H9 (cell line): ENCODE measurements around the gene CDH13. TPM values are rescaled to one million over a fixed set of nuclear protein-coding genes. Genes with fewer than 3 reads are reported as not detected.

Experiments
- DNase-seq: peaks from one replicate; pipeline ENCODE4 v3.0.0-alpha.2; 2017
- H2AFZ ChIP-seq: one replicate; pipeline ENCODE4 v1.6.1; 2013; ENCODE audit warnings: mild to moderate bottlenecking, low read length, control low read depth, moderate library complexity
- H2AK5ac ChIP-seq: 2 replicates; pipeline ENCODE4 v1.6.1; 2013; ENCODE audit warnings: low read length, control low read depth, mixed read lengths; ENCODE audit not compliant: insufficient read length
- H2BK120ac ChIP-seq: one replicate; pipeline ENCODE4 v1.6.1; 2013; ENCODE audit warnings: low read depth, mild to moderate bottlenecking, low read length, control low read depth, inconsistent platforms; ENCODE audit not compliant: poor library complexity, severe bottlenecking
- H2BK12ac ChIP-seq: 2 replicates; pipeline ENCODE4 v1.6.1; 2013; ENCODE audit warnings: low read length, control low read depth, mixed read lengths, low read depth; ENCODE audit not compliant: insufficient read length
- H2BK15ac ChIP-seq: 2 replicates; pipeline ENCODE4 v1.6.1; 2013; ENCODE audit warnings: low read depth, low read length, control low read depth
- H2BK20ac ChIP-seq: one replicate; pipeline ENCODE4 v1.6.1; 2013; ENCODE audit warnings: low read depth, mild to moderate bottlenecking, low read length, control low read depth, inconsistent platforms; ENCODE audit not compliant: poor library complexity, severe bottlenecking
- H2BK5ac ChIP-seq: 2 replicates; pipeline ENCODE4 v1.6.1; 2013; ENCODE audit warnings: low read length, control low read depth, mixed read lengths; ENCODE audit not compliant: insufficient read length
- H3K14ac ChIP-seq: 2 replicates; pipeline ENCODE4 v1.6.1; 2013; ENCODE audit warnings: low read length, control low read depth; ENCODE audit not compliant: insufficient read depth
- H3K18ac ChIP-seq: 2 replicates; pipeline ENCODE4 v1.6.1; 2013; ENCODE audit warnings: low read depth, mild to moderate bottlenecking, mixed read lengths, low read length, control low read depth; ENCODE audit not compliant: insufficient read length
- H3K23ac ChIP-seq: 2 replicates; pipeline ENCODE4 v1.6.1; 2013; ENCODE audit warnings: low read length, control low read depth, mixed read lengths, low read depth; ENCODE audit not compliant: insufficient read length
- H3K23me2 ChIP-seq: 2 replicates; pipeline ENCODE4 v1.6.1; 2013; ENCODE audit warnings: low read depth, mild to moderate bottlenecking, mixed read lengths, low read length, control low read depth; ENCODE audit not compliant: insufficient read length, poor library complexity, severe bottlenecking
- H3K27ac ChIP-seq: 2 replicates; pipeline ENCODE4 v1.5.1; 2013; ENCODE audit warnings: low read length, control low read depth, mixed read lengths, low read depth; ENCODE audit not compliant: insufficient read length
- H3K27me3 ChIP-seq: 2 replicates; pipeline ENCODE4 v1.6.1; 2013; ENCODE audit warnings: low read length, control low read depth, inconsistent platforms; ENCODE audit not compliant: insufficient read depth
- H3K4ac ChIP-seq: 2 replicates; pipeline ENCODE4 v1.6.1; 2013; ENCODE audit warnings: low read depth, mild to moderate bottlenecking, control low read depth, inconsistent platforms, low read length, moderate library complexity
- H3K4me1 ChIP-seq: 2 replicates; pipeline ENCODE4 v1.6.1; 2013; ENCODE audit warnings: low read length, control low read depth, inconsistent platforms; ENCODE audit not compliant: insufficient read depth
- H3K4me2 ChIP-seq: 2 replicates; pipeline ENCODE4 v1.6.1; 2013; ENCODE audit warnings: low read length, control low read depth, mixed read lengths; ENCODE audit not compliant: insufficient read length, insufficient read depth
- H3K56ac ChIP-seq: 2 replicates; pipeline ENCODE4 v1.6.1; 2013; ENCODE audit warnings: low read depth, mild to moderate bottlenecking, mixed read lengths, low read length, control low read depth; ENCODE audit not compliant: insufficient read length
- H3K79me1 ChIP-seq: 2 replicates; pipeline ENCODE4 v1.6.1; 2013; ENCODE audit warnings: low read depth, mild to moderate bottlenecking, moderate library complexity, low read length, control low read depth, inconsistent platforms; ENCODE audit not compliant: insufficient read depth, poor library complexity, severe bottlenecking
- H3K79me2 ChIP-seq: 2 replicates; pipeline ENCODE4 v1.6.1; 2013; ENCODE audit warnings: low read length, control low read depth, inconsistent platforms; ENCODE audit not compliant: insufficient read depth
- H3K9ac ChIP-seq: 2 replicates; pipeline ENCODE4 v1.6.1; 2013; ENCODE audit warnings: low read length, control low read depth, mixed read lengths; ENCODE audit not compliant: insufficient read length; ENCODE audit errors: extremely low read depth
- H3K9me3 ChIP-seq: one replicate; pipeline ENCODE4 v1.6.1; 2013; ENCODE audit warnings: low read depth, low read length, inconsistent platforms; ENCODE audit not compliant: control insufficient read depth
- H3T11ph ChIP-seq: one replicate; pipeline ENCODE4 v1.6.1; 2013; ENCODE audit warnings: mild to moderate bottlenecking, low read length, control low read depth, inconsistent platforms
- H4K20me1 ChIP-seq: one replicate; pipeline ENCODE4 v1.6.1; 2013; ENCODE audit not compliant: control insufficient read depth, insufficient read length, insufficient read depth
- H4K5ac ChIP-seq: 2 replicates; pipeline ENCODE4 v1.6.1; 2013; ENCODE audit warnings: low read depth, mild to moderate bottlenecking, mixed read lengths, low read length, control low read depth; ENCODE audit not compliant: insufficient read length
- H4K8ac ChIP-seq: replicated peaks from 2 replicates; pipeline ENCODE4 v1.6.1; 2013; ENCODE audit warnings: low read length, control low read depth, mixed read lengths, low read depth; ENCODE audit not compliant: insufficient read length
- H4K91ac ChIP-seq: 2 replicates; pipeline ENCODE4 v1.6.1; 2013; ENCODE audit warnings: low read depth, mild to moderate bottlenecking, moderate library complexity, mixed read lengths, low read length, control low read depth; ENCODE audit not compliant: insufficient read length
- H3K27ac Mint-ChIP-seq, 3 experiments: 2 replicates in 2 of 3; 3 replicates in 1 of 3; pipeline ENCODE4 v1.8.0; 2020 to 2021; ENCODE audit warnings: mixed read lengths in 3 of 3, mild to moderate bottlenecking in 1 of 3, moderate library complexity in 1 of 3
- H3K27me3 Mint-ChIP-seq: 2 replicates; pipeline ENCODE4 v1.8.0; 2021; ENCODE audit warnings: low read depth, mild to moderate bottlenecking, moderate library complexity, mixed read lengths
- H3K36me3 Mint-ChIP-seq, 3 experiments: 2 replicates in 2 of 3; 3 replicates in 1 of 3; pipeline ENCODE4 v1.8.0; 2020 to 2021; ENCODE audit warnings: low read depth in 3 of 3, mixed read lengths in 3 of 3; ENCODE audit not compliant: insufficient read depth in 1 of 3
- H3K4me1 Mint-ChIP-seq, 2 experiments: 2 replicates each; pipeline ENCODE4 v1.8.0; 2020; ENCODE audit warnings: mixed read lengths in 2 of 2
- H3K4me3 Mint-ChIP-seq, 2 experiments: 2 replicates in 1 of 2; 3 replicates in 1 of 2; pipeline ENCODE4 v1.8.0; 2020 to 2021; ENCODE audit warnings: mild to moderate bottlenecking in 2 of 2, mixed read lengths in 2 of 2, moderate library complexity in 1 of 2
- H3K9me3 Mint-ChIP-seq, 2 experiments: 2 replicates in 1 of 2; 3 replicates in 1 of 2; pipeline ENCODE4 v1.8.0; 2020; ENCODE audit warnings: mild to moderate bottlenecking in 2 of 2, mixed read lengths in 2 of 2, moderate library complexity in 1 of 2
- CTCF ChIP-seq: fragments of 200-600 bp; sonication (generic); conservative IDR thresholded peaks from 3 replicates; pipeline ENCODE4 v1.8.0; 2021; ENCODE audit warnings: antibody characterized with exemption, mild to moderate bottlenecking
- WGBS: extraction: QIAGEN DNeasy Blood & Tissue Kit; methylation state at CpG from one replicate; pipeline ENCODE4 v1.1.7; 2013; ENCODE audit warnings: missing lambda C conversion rate, low lambda C conversion rate, mixed read lengths; ENCODE audit not compliant: insufficient read length; ENCODE audit errors: extremely low coverage; 5-methylcytosine and 5-hydroxymethylcytosine counted together
- total RNA-seq: library from RNA; stranded (reverse); gene quantifications from 2 replicates; pipeline ENCODE4 v1.2.1, GENCODE V29; 2021

Gene CDH13
- total RNA-seq, 1 experiment from 2014 or later, result 1.5 TPM

- H3K9me3 ChIP-seq, result peaks cover 5% of the 10 kb centered on the region
- H3K4ac ChIP-seq, result no peak overlapping the region
- no peak overlapping the region for H3K9ac ChIP-seq
- no CpG with 5 or more reads among the region's 7 CpGs for WGBS
- H4K91ac ChIP-seq, result no peak overlapping the region
- peaks cover 13 to 22% (median 22%) of the 10 kb centered on the region in 3 experiments for H3K36me3 Mint-ChIP-seq
- H2BK12ac ChIP-seq, result no peak overlapping the region
- no peak overlapping the region for H3K4me3 Mint-ChIP-seq
- H3K27ac ChIP-seq, result no peak overlapping the region
- H2BK15ac ChIP-seq, result no peak overlapping the region
- H4K8ac ChIP-seq, result no peak overlapping the region
- DNase-seq, result no peak
- no peaks in the 10 kb centered on the region for H4K20me1 ChIP-seq
- no peaks in the 10 kb centered on the region for H3K79me2 ChIP-seq
- H3K9me3 Mint-ChIP-seq, result peaks cover 26 to 27% of the 10 kb centered on the region in 2 experiments
- H3K23me2 ChIP-seq, result no peaks in the 10 kb centered on the region
- no peak overlapping the region for H3K4me2 ChIP-seq
- no peak overlapping the region for H3K27ac Mint-ChIP-seq
- H3K27me3 ChIP-seq, result no peaks in the 10 kb centered on the region
- H3K18ac ChIP-seq, result no peak overlapping the region
- H3K14ac ChIP-seq, result no peak overlapping the region
- no peak overlapping the region for H3T11ph ChIP-seq
- H3K27me3 Mint-ChIP-seq, result peaks cover 3% of the 10 kb centered on the region
- no peaks in the 10 kb centered on the region for H3K79me1 ChIP-seq
- H3K56ac ChIP-seq, result no peak overlapping the region
- H3K4me1 Mint-ChIP-seq, result no peaks in the 10 kb centered on the region
- no peak overlapping the region for H2BK120ac ChIP-seq
- H3K4me1 ChIP-seq, result no peaks in the 10 kb centered on the region
- no peak overlapping the region for H2AFZ ChIP-seq
- H2BK20ac ChIP-seq, result no peak overlapping the region
- no peak overlapping the region for H2BK5ac ChIP-seq
- no peak overlapping the region for H3K23ac ChIP-seq
- no peak overlapping the region for H4K5ac ChIP-seq
- TF ChIP-seq CTCF, result no peak
- no peak overlapping the region for H2AK5ac ChIP-seq
Measured at GRCh38 chr16:82937926-82938520, 311.3 kb downstream of the CDH13 start.
